SK-N-SH (cell line): ENCODE results near the gene YEATS4. TPM values are rescaled to one million over a fixed set of nuclear protein-coding genes. Genes with fewer than 3 reads are reported as not detected.

Experiments used
- CTCF ChIA-PET: fragments of 300-600, 350-600 bp; formaldehyde crosslinking; extraction: SDS; loops from one replicate; lab custom pipeline; 2021; lab: Yijun Ruan, JAX
- POLR2A ChIA-PET: fragments of 350-600 bp; sonication (Branson Sonifier 250); formaldehyde crosslinking; extraction: SDS; loops from one replicate; lab custom pipeline; 2020; ENCODE audit warnings: antibody characterized with exemption, inconsistent platforms; lab: Yijun Ruan, JAX
- DNase-seq: peaks from one replicate; pipeline ENCODE4 v3.0.0; 2012
- H2AFZ ChIP-seq: fragments of 200-600 bp; sonication (generic); 2 replicates; pipeline ENCODE4 v1.8.1; 2016; ENCODE audit warnings: antibody characterized with exemption, mild to moderate bottlenecking, low read depth
- H3F3A ChIP-seq: fragments of 200-600 bp; sonication (generic); replicated peaks from 2 replicates; pipeline ENCODE3; 2016; ENCODE audit warnings: antibody characterized with exemption, mild to moderate bottlenecking; ENCODE audit not compliant: insufficient read depth
- H3K27ac ChIP-seq, 2 experiments: fragments of 200-500 bp in 1 of 2; fragments of 200-600 bp in 1 of 2; sonication (Bioruptor generic) in 1 of 2; sonication (generic), shearing (Covaris generic) in 1 of 2; 2 replicates each; pipeline versions ENCODE4 v1.5.1 to v1.6.1; 2014 to 2016; ENCODE audit warnings: low read depth in 2 of 2, inconsistent platforms in 1 of 2, low read length in 1 of 2, mild to moderate bottlenecking in 1 of 2, mixed read lengths in 1 of 2
- H3K27me3 ChIP-seq: fragments of 200-600 bp; sonication (generic), shearing (Covaris generic); 2 replicates; pipeline ENCODE4 v1.6.1; 2016; ENCODE audit warnings: mixed run types; ENCODE audit not compliant: insufficient read depth
- H3K36me3 ChIP-seq, 2 experiments: fragments of 200-500 bp in 1 of 2; fragments of 200-600 bp in 1 of 2; sonication (Bioruptor generic) in 1 of 2; sonication (generic) in 1 of 2; replicated peaks in 1 of 2; 2 replicates each; pipeline versions ENCODE3 to v1.5.1; 2014 to 2016; ENCODE audit warnings: low read length in 1 of 2, mild to moderate bottlenecking in 1 of 2; ENCODE audit not compliant: insufficient read depth in 2 of 2, control insufficient read depth in 1 of 2
- H3K4me1 ChIP-seq, 2 experiments: fragments of 200-500 bp in 1 of 2; fragments of 200-600 bp in 1 of 2; sonication (Bioruptor generic) in 1 of 2; sonication (generic), shearing (Covaris generic) in 1 of 2; 2 replicates each; pipeline versions ENCODE4 v1.5.1 to v1.6.1; 2014 to 2016; ENCODE audit warnings: low read depth in 1 of 2, low read length in 1 of 2, mixed run types in 1 of 2; ENCODE audit not compliant: insufficient read depth in 2 of 2, control insufficient read depth in 1 of 2
- H3K4me2 ChIP-seq: fragments of 200-600 bp; sonication (generic), shearing (Covaris generic); 2 replicates; pipeline ENCODE4 v1.6.1; 2017; ENCODE audit warnings: mixed run types
- H3K4me3 ChIP-seq, 2 experiments: fragments of 200-500 bp in 1 of 2; fragments of 200-600 bp in 1 of 2; sonication (Bioruptor generic) in 1 of 2; sonication (generic), shearing (Covaris generic) in 1 of 2; 2 replicates each; pipeline versions ENCODE4 v1.5.1 to v1.8.1; 2014 to 2016; ENCODE audit warnings: low read depth in 2 of 2, inconsistent platforms in 1 of 2, low read length in 1 of 2, mild to moderate bottlenecking in 1 of 2, mixed read lengths in 1 of 2, moderate library complexity in 1 of 2
- H3K79me2 ChIP-seq: fragments of 200-600 bp; sonication (generic); 2 replicates; pipeline ENCODE4 v1.8.1; 2017; ENCODE audit warnings: mild to moderate bottlenecking; ENCODE audit not compliant: insufficient read depth
- H3K9ac ChIP-seq: fragments of 200-600 bp; sonication (generic); 2 replicates; pipeline ENCODE4 v1.6.1; 2017; ENCODE audit warnings: mixed run types
- H3K9me2 ChIP-seq: fragments of 200-600 bp; sonication (generic); 2 replicates; pipeline ENCODE4 v1.6.1; 2017; ENCODE audit warnings: mixed run types
- H3K9me3 ChIP-seq: fragments of 200-600 bp; sonication (generic); 2 replicates; pipeline ENCODE4 v1.6.1; 2017; ENCODE audit warnings: mixed run types, mild to moderate bottlenecking, moderate library complexity
- H4K20me1 ChIP-seq: fragments of 200-600 bp; sonication (generic); 2 replicates; pipeline ENCODE4 v1.6.1; 2017; ENCODE audit warnings: mild to moderate bottlenecking, mixed run types; ENCODE audit not compliant: insufficient read depth
- ELF1 ChIP-seq: IDR thresholded peaks from 2 replicates; pipeline ENCODE4 v1.4.0; 2012
- EP300 ChIP-seq, 2 experiments: IDR thresholded peaks; 2 replicates each; pipeline versions ENCODE4 v1.4.0 to v1.6.1; 2012; ENCODE audit warnings: borderline replicate concordance in 1 of 2, low read depth in 1 of 2, low read length in 1 of 2
- GABPA ChIP-seq: IDR thresholded peaks from 2 replicates; pipeline ENCODE4 v1.4.0; 2012; ENCODE audit warnings: low read depth, mild to moderate bottlenecking
- RCOR1 ChIP-seq: fragments of 150-350 bp; IDR thresholded peaks from 2 replicates; pipeline ENCODE4 v1.6.1; 2017; ENCODE audit warnings: antibody characterized with exemption, low read length
- TAF1 ChIP-seq: IDR thresholded peaks from 2 replicates; pipeline ENCODE4 v1.6.1; 2012; ENCODE audit warnings: low read depth, mild to moderate bottlenecking, low read length, moderate library complexity, borderline replicate concordance
- WGBS: methylation state at CpG from one replicate; pipeline ENCODE4 v1.1.6; 2017; ENCODE audit warnings: low lambda C conversion rate; 5-methylcytosine and 5-hydroxymethylcytosine counted together
- polyA plus RNA-seq, 3 experiments: library from polyadenylated mRNA; depleted of rRNA; stranded (reverse); fragments of >200 nt; gene quantifications; 2 replicates each; pipeline ENCODE4 v1.2.3, GENCODE V29; 2012
- TF ChIP-seq, protein P1 (sequence below): IDR thresholded peaks from 2 replicates; pipeline ENCODE4; 2012
- TF ChIP-seq, protein P2 (sequence below): IDR thresholded peaks from 2 replicates; pipeline ENCODE4 v1.6.1; 2012; ENCODE audit warnings: mild to moderate bottlenecking, low read depth, low read length, moderate library complexity

YEATS4 gene
- polyA plus RNA-seq, 1 of the 3 experiments (the other 2 are of a cell fraction), result 11.4 TPM

DNA sequence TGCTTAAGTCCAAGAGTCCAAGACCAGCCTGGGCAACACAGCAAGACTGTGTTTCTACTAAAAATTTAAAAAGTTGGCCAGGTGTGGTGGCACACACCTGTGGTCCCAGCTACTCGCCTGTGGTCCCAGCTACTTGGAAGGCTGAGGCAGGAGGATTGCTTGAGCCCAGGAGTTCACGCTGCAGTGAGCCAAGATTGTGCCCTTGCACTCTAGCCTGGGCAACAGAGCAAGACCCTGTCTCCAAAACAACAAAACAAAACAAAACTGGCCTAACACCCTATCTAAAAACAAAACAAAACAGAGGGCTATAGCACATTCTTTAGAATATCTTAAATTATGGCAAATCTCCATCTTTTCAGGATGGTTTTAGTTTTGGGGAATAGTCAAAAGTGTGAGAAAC is 14.5 kb upstream of the YEATS4 start:
- Histone ChIP-seq H3K9ac (no peak overlapping the region), H3K4me1 (no peaks in the 10 kb centered on the region), H3K4me2 (no peak overlapping the region), H3K4me3 (no peak overlapping the region), H3K27me3 (no peaks in the 10 kb centered on the region; the same call in 1 of the 2 replicates), H3F3A (no peaks in the 10 kb centered on the region), H3K36me3 (no peaks in the 10 kb centered on the region), H2AFZ (no peak overlapping the region), H3K9me3 (no peaks in the 10 kb centered on the region), H3K27ac (no peak overlapping the region), H3K9me2 (no peaks in the 10 kb centered on the region), H3K79me2 (no peaks in the 10 kb centered on the region), H4K20me1 (no peaks in the 10 kb centered on the region)
- no peak for DNase-seq
- 86% methylated on average over 1 of the region's 2 CpGs for WGBS
- ChIA-PET CTCF (no interaction called here), POLR2A (no interaction called here)
- TF ChIP-seq TAF1 (no peak), GABPA (no peak), ELF1 (no peak), EP300 (IDR thresholded peaks at IDR 0.05; ENCODE audit: borderline replicate concordance in 1 of 2, low read depth in 1 of 2, low read length in 1 of 2) (no peak), RCOR1 (no peak)
- TF ChIP-seq, protein P1, sequence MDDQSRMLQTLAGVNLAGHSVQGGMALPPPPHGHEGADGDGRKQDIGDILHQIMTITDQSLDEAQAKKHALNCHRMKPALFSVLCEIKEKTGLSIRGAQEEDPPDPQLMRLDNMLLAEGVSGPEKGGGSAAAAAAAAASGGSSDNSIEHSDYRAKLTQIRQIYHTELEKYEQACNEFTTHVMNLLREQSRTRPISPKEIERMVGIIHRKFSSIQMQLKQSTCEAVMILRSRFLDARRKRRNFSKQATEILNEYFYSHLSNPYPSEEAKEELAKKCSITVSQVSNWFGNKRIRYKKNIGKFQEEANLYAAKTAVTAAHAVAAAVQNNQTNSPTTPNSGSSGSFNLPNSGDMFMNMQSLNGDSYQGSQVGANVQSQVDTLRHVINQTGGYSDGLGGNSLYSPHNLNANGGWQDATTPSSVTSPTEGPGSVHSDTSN, result no peak

DNA sequence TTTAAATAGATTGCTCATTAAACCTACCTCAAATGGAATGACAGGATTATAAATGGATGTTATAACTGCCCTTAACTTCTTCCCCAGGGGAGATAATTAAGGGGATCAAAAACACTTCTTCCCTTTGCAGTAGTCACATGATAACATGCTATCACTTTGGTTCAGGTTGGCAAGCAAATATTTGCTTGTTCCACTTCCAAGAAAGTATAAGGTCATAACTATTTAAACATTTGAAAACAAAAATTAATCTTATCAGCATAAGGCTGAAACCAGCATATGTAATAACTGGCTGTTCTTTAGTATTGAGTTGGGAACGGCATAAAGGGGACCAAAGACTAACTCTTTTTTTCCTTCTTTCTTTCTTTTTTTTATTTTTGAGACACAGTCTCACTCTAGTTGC is 13.8 kb upstream of the YEATS4 start:
- no peak for TF ChIP-seq TAF1
- TF ChIP-seq, protein P2, sequence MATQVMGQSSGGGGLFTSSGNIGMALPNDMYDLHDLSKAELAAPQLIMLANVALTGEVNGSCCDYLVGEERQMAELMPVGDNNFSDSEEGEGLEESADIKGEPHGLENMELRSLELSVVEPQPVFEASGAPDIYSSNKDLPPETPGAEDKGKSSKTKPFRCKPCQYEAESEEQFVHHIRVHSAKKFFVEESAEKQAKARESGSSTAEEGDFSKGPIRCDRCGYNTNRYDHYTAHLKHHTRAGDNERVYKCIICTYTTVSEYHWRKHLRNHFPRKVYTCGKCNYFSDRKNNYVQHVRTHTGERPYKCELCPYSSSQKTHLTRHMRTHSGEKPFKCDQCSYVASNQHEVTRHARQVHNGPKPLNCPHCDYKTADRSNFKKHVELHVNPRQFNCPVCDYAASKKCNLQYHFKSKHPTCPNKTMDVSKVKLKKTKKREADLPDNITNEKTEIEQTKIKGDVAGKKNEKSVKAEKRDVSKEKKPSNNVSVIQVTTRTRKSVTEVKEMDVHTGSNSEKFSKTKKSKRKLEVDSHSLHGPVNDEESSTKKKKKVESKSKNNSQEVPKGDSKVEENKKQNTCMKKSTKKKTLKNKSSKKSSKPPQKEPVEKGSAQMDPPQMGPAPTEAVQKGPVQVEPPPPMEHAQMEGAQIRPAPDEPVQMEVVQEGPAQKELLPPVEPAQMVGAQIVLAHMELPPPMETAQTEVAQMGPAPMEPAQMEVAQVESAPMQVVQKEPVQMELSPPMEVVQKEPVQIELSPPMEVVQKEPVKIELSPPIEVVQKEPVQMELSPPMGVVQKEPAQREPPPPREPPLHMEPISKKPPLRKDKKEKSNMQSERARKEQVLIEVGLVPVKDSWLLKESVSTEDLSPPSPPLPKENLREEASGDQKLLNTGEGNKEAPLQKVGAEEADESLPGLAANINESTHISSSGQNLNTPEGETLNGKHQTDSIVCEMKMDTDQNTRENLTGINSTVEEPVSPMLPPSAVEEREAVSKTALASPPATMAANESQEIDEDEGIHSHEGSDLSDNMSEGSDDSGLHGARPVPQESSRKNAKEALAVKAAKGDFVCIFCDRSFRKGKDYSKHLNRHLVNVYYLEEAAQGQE, result no peak
- H4K20me1 ChIP-seq, result no peaks in the 10 kb centered on the region
- H2AFZ ChIP-seq, result no peak overlapping the region
- no peak overlapping the region for H3K4me3 ChIP-seq
- no peak for DNase-seq
- POLR2A ChIA-PET, result no interaction called here
- no peaks in the 10 kb centered on the region for H3K79me2 ChIP-seq
- no peak overlapping the region for H3K27ac ChIP-seq
- no peaks in the 10 kb centered on the region for H3K9me3 ChIP-seq
- CTCF ChIA-PET, result no interaction called here
- no peaks in the 10 kb centered on the region; the same call in 1 of the 2 replicates for H3K27me3 ChIP-seq
- WGBS, result 64% methylated on average over 1 of the region's 1 CpG
- H3K9ac ChIP-seq, result no peak overlapping the region
- H3F3A ChIP-seq, result no peaks in the 10 kb centered on the region
- H3K4me2 ChIP-seq, result no peak overlapping the region
- H3K9me2 ChIP-seq, result no peaks in the 10 kb centered on the region
- no peaks in the 10 kb centered on the region for H3K4me1 ChIP-seq
- no peaks in the 10 kb centered on the region for H3K36me3 ChIP-seq
